GM21360 (cell line): ENCODE data around the gene NTNG1.
A peak's percentile ranks its signal among the peaks of the same experiment; 100 is the strongest.
"Not testable (repeated sequence)": the region's sequence is repeated elsewhere in the genome, so short reads cannot be mapped to it uniquely, and the experiment has no call there.

Experiments used
- ATAC-seq: cut with Tn5 transposase; IDR thresholded peaks from one replicate; pipeline ENCODE4 v1.9.1; 2021; ENCODE audit warnings: mild to moderate bottlenecking, moderate library complexity; ENCODE audit not compliant: unreplicated experiment

NTNG1 gene

GRCh38 chr1:107195476-107195875 is 54.6 kb downstream of the NTNG1 start:
- ATAC-seq, result no peak

- peak; percentile 83 for ATAC-seq
Measured at GRCh38 chr1:107196973-107197562, 56.2 kb downstream of the NTNG1 start.

GRCh38 chr1:107198561-107198960 is 57.7 kb downstream of the NTNG1 start:
- ATAC-seq, result no peak

- ATAC-seq, result no peak
Measured at GRCh38 chr1:107200631-107201030, 59.8 kb downstream of the NTNG1 start.

- no peak for ATAC-seq
Measured at GRCh38 chr1:107202007-107202406, 61.2 kb downstream of the NTNG1 start.

- ATAC-seq, result no peak
Measured at GRCh38 chr1:107213225-107213624, 72.4 kb downstream of the NTNG1 start.

- no peak for ATAC-seq
Measured at GRCh38 chr1:107220036-107220435, 79.2 kb downstream of the NTNG1 start.

GRCh38 chr1:107225706-107226105 is 84.9 kb downstream of the NTNG1 start:
- no peak for ATAC-seq

GRCh38 chr1:107228704-107229371 is 88.0 kb downstream of the NTNG1 start:
- ATAC-seq, result no peak

- ATAC-seq, result no peak
Measured at GRCh38 chr1:107229711-107230110, 88.9 kb downstream of the NTNG1 start.

GRCh38 chr1:107230121-107230520 is 89.3 kb downstream of the NTNG1 start:
- ATAC-seq, result no peak

GRCh38 chr1:107231291-107231690 is 90.5 kb downstream of the NTNG1 start:
- no peak for ATAC-seq

GRCh38 chr1:107232426-107232825 is 91.6 kb downstream of the NTNG1 start:
- no peak for ATAC-seq

GRCh38 chr1:107236760-107237159 is 95.9 kb downstream of the NTNG1 start:
- not testable (repeated sequence) for ATAC-seq

- ATAC-seq, result no peak
Measured at GRCh38 chr1:107243461-107243860, 102.6 kb downstream of the NTNG1 start.

- ATAC-seq, result no peak
Measured at GRCh38 chr1:107244709-107245500, 104.1 kb downstream of the NTNG1 start.

GRCh38 chr1:107246775-107247345 is 106.0 kb downstream of the NTNG1 start:
- ATAC-seq, result peak; percentile 52

GRCh38 chr1:107247679-107248078 is 106.8 kb downstream of the NTNG1 start:
- no peak for ATAC-seq

- no peak for ATAC-seq
Measured at GRCh38 chr1:107250169-107250568, 109.3 kb downstream of the NTNG1 start.

GRCh38 chr1:107251083-107251482 is 110.2 kb downstream of the NTNG1 start:
- ATAC-seq, result no peak

GRCh38 chr1:107251839-107252238 is 111.0 kb downstream of the NTNG1 start:
- no peak for ATAC-seq

GRCh38 chr1:107252271-107252670 is 111.4 kb downstream of the NTNG1 start:
- no peak for ATAC-seq
